Adrenal gland (tissue), 5 donors: ENCODE data around the gene SLC44A5.

Source experiments
- CTCF ChIP-seq, 6 experiments: fragments of 450-650 bp in 4 of 6; fragments of 200-600 bp in 2 of 6; sonication (generic) in 1 of 6; IDR thresholded peaks; 1 replicate in 5 of 6; 2 replicates in 1 of 6; pipeline versions ENCODE4 v1.5.1 to v1.8.0; 2016 to 2021; ENCODE audit warnings: antibody characterized with exemption in 6 of 6, mild to moderate bottlenecking in 2 of 6, moderate library complexity in 1 of 6
- POLR2A ChIP-seq, 2 donors: fragments of 450-650 bp; IDR thresholded peaks; one replicate each; pipeline ENCODE4 v1.6.1; 2017; ENCODE audit warnings: antibody characterized with exemption in 2 of 2, mild to moderate bottlenecking in 2 of 2, moderate library complexity in 1 of 2
- donor health status: DM: no; HTN: no; CAD: no.

GRCh38 chr1:75338616-75339483, 272.1 kb downstream of the SLC44A5 start:
- TF ChIP-seq CTCF (IDR thresholded peaks at IDR 0.05) (no peak), POLR2A (IDR thresholded peaks at IDR 0.05) (no peak)
